ENCODE measurements around the gene PPP2R5A. TPM values are rescaled to one million over a fixed set of nuclear protein-coding genes. Genes with fewer than 3 reads are reported as not detected.
A peak's percentile ranks its signal among the peaks of the same experiment; 100 is the strongest.

PPP2R5A gene
- polyA plus RNA-seq, 1 donor: 43.5 TPM

GRCh38 chr1:212353181-212353580, 68.0 kb downstream of the PPP2R5A start:
- H3K27ac ChIP-seq (ENCODE audit: low read length): no peak overlapping the region
- WGBS (ENCODE audit: insufficient coverage, low lambda C conversion rate): no CpG with 5 or more reads among the region's 2 CpGs
- no peaks in the 10 kb centered on the region for H3K4me1 ChIP-seq (ENCODE audit: control insufficient read depth, insufficient read depth, low read length)
- DNase-seq: no peak
- no peak overlapping the region for H3K4me3 ChIP-seq (ENCODE audit: low read length)
- no peaks in the 10 kb centered on the region for H3K27me3 ChIP-seq (ENCODE audit: control insufficient read depth, insufficient read depth, low read length)
- H3K36me3 ChIP-seq (ENCODE audit: control insufficient read depth, insufficient read depth, low read length): peaks cover 30% of the 10 kb centered on the region
- H3K9me3 ChIP-seq (ENCODE audit: control insufficient read depth, low read depth, low read length): no peaks in the 10 kb centered on the region

GRCh38 chr1:212354464-212354863, 69.3 kb downstream of the PPP2R5A start:
- H3K27ac ChIP-seq (ENCODE audit: low read length): no peak overlapping the region
- H3K4me1 ChIP-seq (ENCODE audit: control insufficient read depth, insufficient read depth, low read length): no peaks in the 10 kb centered on the region
- DNase-seq: no peak
- no peak overlapping the region for H3K4me3 ChIP-seq (ENCODE audit: low read length)
- H3K27me3 ChIP-seq (ENCODE audit: control insufficient read depth, insufficient read depth, low read length): no peaks in the 10 kb centered on the region
- H3K9me3 ChIP-seq (ENCODE audit: control insufficient read depth, low read depth, low read length): no peaks in the 10 kb centered on the region
- no CpG with 5 or more reads among the region's 3 CpGs for WGBS (ENCODE audit: insufficient coverage, low lambda C conversion rate)
- peaks cover 38% of the 10 kb centered on the region for H3K36me3 ChIP-seq (ENCODE audit: control insufficient read depth, insufficient read depth, low read length)

GRCh38 chr1:212355230-212355969, 70.2 kb downstream of the PPP2R5A start:
- WGBS (ENCODE audit: insufficient coverage, low lambda C conversion rate): 83% methylated on average over 1 of the region's 3 CpGs
- no peaks in the 10 kb centered on the region for H3K9me3 ChIP-seq (ENCODE audit: control insufficient read depth, low read depth, low read length)
- no peaks in the 10 kb centered on the region for H3K27me3 ChIP-seq (ENCODE audit: control insufficient read depth, insufficient read depth, low read length)
- no peak for DNase-seq
- peaks cover 42% of the 10 kb centered on the region for H3K36me3 ChIP-seq (ENCODE audit: control insufficient read depth, insufficient read depth, low read length)
- H3K4me3 ChIP-seq (ENCODE audit: low read length): no peak overlapping the region
- no peak overlapping the region for H3K27ac ChIP-seq (ENCODE audit: low read length)
- H3K4me1 ChIP-seq (ENCODE audit: control insufficient read depth, insufficient read depth, low read length): no peaks in the 10 kb centered on the region

GRCh38 chr1:212359794-212360479, 74.7 kb downstream of the PPP2R5A start:
- peaks cover 42% of the 10 kb centered on the region for H3K36me3 ChIP-seq (ENCODE audit: control insufficient read depth, insufficient read depth, low read length)
- WGBS (ENCODE audit: insufficient coverage, low lambda C conversion rate): 74% methylated on average over 4 of the region's 4 CpGs
- no peak for DNase-seq
- H3K4me1 ChIP-seq (ENCODE audit: control insufficient read depth, insufficient read depth, low read length): no peaks in the 10 kb centered on the region
- H3K27ac ChIP-seq (ENCODE audit: low read length): no peak overlapping the region
- no peak overlapping the region for H3K4me3 ChIP-seq (ENCODE audit: low read length)
- H3K9me3 ChIP-seq (ENCODE audit: control insufficient read depth, low read depth, low read length): no peaks in the 10 kb centered on the region
- no peaks in the 10 kb centered on the region for H3K27me3 ChIP-seq (ENCODE audit: control insufficient read depth, insufficient read depth, low read length)

- H3K4me1 ChIP-seq (ENCODE audit: control insufficient read depth, insufficient read depth, low read length): no peaks in the 10 kb centered on the region
- H3K36me3 ChIP-seq (ENCODE audit: control insufficient read depth, insufficient read depth, low read length): peaks cover 39% of the 10 kb centered on the region
- no peaks in the 10 kb centered on the region for H3K27me3 ChIP-seq (ENCODE audit: control insufficient read depth, insufficient read depth, low read length)
- WGBS (ENCODE audit: insufficient coverage, low lambda C conversion rate): 95% methylated on average over 2 of the region's 7 CpGs
- no peak overlapping the region for H3K27ac ChIP-seq (ENCODE audit: low read length)
- H3K4me3 ChIP-seq (ENCODE audit: low read length): no peak overlapping the region
- peaks cover 8% of the 10 kb centered on the region for H3K9me3 ChIP-seq (ENCODE audit: control insufficient read depth, low read depth, low read length)
- no peak for DNase-seq
Observed at GRCh38 chr1:212364985-212365384, 79.8 kb downstream of the PPP2R5A start.

GRCh38 chr1:212366901-212367300, 81.7 kb downstream of the PPP2R5A start:
- no peak for DNase-seq
- peaks cover 12% of the 10 kb centered on the region for H3K9me3 ChIP-seq (ENCODE audit: control insufficient read depth, low read depth, low read length)
- H3K36me3 ChIP-seq (ENCODE audit: control insufficient read depth, insufficient read depth, low read length): peaks cover 26% of the 10 kb centered on the region
- H3K4me3 ChIP-seq (ENCODE audit: low read length): no peak overlapping the region
- H3K27me3 ChIP-seq (ENCODE audit: control insufficient read depth, insufficient read depth, low read length): no peaks in the 10 kb centered on the region
- no peaks in the 10 kb centered on the region for H3K4me1 ChIP-seq (ENCODE audit: control insufficient read depth, insufficient read depth, low read length)
- no peak overlapping the region for H3K27ac ChIP-seq (ENCODE audit: low read length)
- WGBS (ENCODE audit: insufficient coverage, low lambda C conversion rate): no CpG with 5 or more reads among the region's 5 CpGs

GRCh38 chr1:212367474-212368072, 82.4 kb downstream of the PPP2R5A start:
- no peak for DNase-seq
- Histone ChIP-seq H3K36me3 (ENCODE audit: control insufficient read depth, insufficient read depth, low read length) (peaks cover 20% of the 10 kb centered on the region), H3K27ac (ENCODE audit: low read length) (no peak overlapping the region), H3K4me1 (ENCODE audit: control insufficient read depth, insufficient read depth, low read length) (no peaks in the 10 kb centered on the region), H3K27me3 (ENCODE audit: control insufficient read depth, insufficient read depth, low read length) (no peaks in the 10 kb centered on the region), H3K9me3 (ENCODE audit: control insufficient read depth, low read depth, low read length) (peaks cover 15% of the 10 kb centered on the region), H3K4me3 (ENCODE audit: low read length) (no peak overlapping the region)
- WGBS (ENCODE audit: insufficient coverage, low lambda C conversion rate): no CpG with 5 or more reads among the region's 2 CpGs

- no peaks in the 10 kb centered on the region for H3K27me3 ChIP-seq (ENCODE audit: control insufficient read depth, insufficient read depth, low read length)
- peaks cover 15% of the 10 kb centered on the region for H3K9me3 ChIP-seq (ENCODE audit: control insufficient read depth, low read depth, low read length)
- H3K27ac ChIP-seq (ENCODE audit: low read length): no peak overlapping the region
- no peak overlapping the region for H3K4me3 ChIP-seq (ENCODE audit: low read length)
- H3K4me1 ChIP-seq (ENCODE audit: control insufficient read depth, insufficient read depth, low read length): no peaks in the 10 kb centered on the region
- H3K36me3 ChIP-seq (ENCODE audit: control insufficient read depth, insufficient read depth, low read length): peaks cover 18% of the 10 kb centered on the region
- WGBS (ENCODE audit: insufficient coverage, low lambda C conversion rate): no CpG with 5 or more reads among the region's 3 CpGs
- DNase-seq: peak; percentile 18 to 19
Observed at GRCh38 chr1:212368073-212368484, 82.9 kb downstream of the PPP2R5A start.

- peaks cover 5% of the 10 kb centered on the region for H3K9me3 ChIP-seq (ENCODE audit: control insufficient read depth, low read depth, low read length)
- 100% methylated on average over 1 of the region's 5 CpGs for WGBS (ENCODE audit: insufficient coverage, low lambda C conversion rate)
- peaks cover 17% of the 10 kb centered on the region for H3K36me3 ChIP-seq (ENCODE audit: control insufficient read depth, insufficient read depth, low read length)
- H3K4me3 ChIP-seq (ENCODE audit: low read length): no peak overlapping the region
- H3K27me3 ChIP-seq (ENCODE audit: control insufficient read depth, insufficient read depth, low read length): no peaks in the 10 kb centered on the region
- H3K4me1 ChIP-seq (ENCODE audit: control insufficient read depth, insufficient read depth, low read length): no peaks in the 10 kb centered on the region
- no peak for DNase-seq
- H3K27ac ChIP-seq (ENCODE audit: low read length): no peak overlapping the region
Observed at GRCh38 chr1:212375986-212376385, 90.8 kb downstream of the PPP2R5A start.

- H3K27me3 ChIP-seq (ENCODE audit: control insufficient read depth, insufficient read depth, low read length): no peaks in the 10 kb centered on the region
- no peak overlapping the region for H3K27ac ChIP-seq (ENCODE audit: low read length)
- no peak for DNase-seq
- peaks cover 17% of the 10 kb centered on the region for H3K36me3 ChIP-seq (ENCODE audit: control insufficient read depth, insufficient read depth, low read length)
- no peaks in the 10 kb centered on the region for H3K9me3 ChIP-seq (ENCODE audit: control insufficient read depth, low read depth, low read length)
- no peaks in the 10 kb centered on the region for H3K4me1 ChIP-seq (ENCODE audit: control insufficient read depth, insufficient read depth, low read length)
- WGBS (ENCODE audit: insufficient coverage, low lambda C conversion rate): no CpG with 5 or more reads among the region's 3 CpGs
- H3K4me3 ChIP-seq (ENCODE audit: low read length): no peak overlapping the region
Observed at GRCh38 chr1:212377644-212378043, 92.4 kb downstream of the PPP2R5A start.

All from large intestine (tissue), 3 donors.